Measurements from ENCODE around the gene KRT82. TPM values are rescaled to one million over a fixed set of nuclear protein-coding genes. Genes with fewer than 3 reads are reported as not detected.
A peak's percentile ranks its signal among the peaks of the same experiment; 100 is the strongest.

Gene KRT82
- total and polyA plus RNA-seq, 7 donors: not detected

- no peak for DNase-seq
- no peak for TF ChIP-seq CTCF (IDR thresholded peaks at IDR 0.05)
Observed at GRCh38 chr12:52362118-52362726, 43.9 kb downstream of the KRT82 start.

GRCh38 chr12:52361553-52361952, 44.6 kb downstream of the KRT82 start:
- Histone ChIP-seq H3K9me3 (no peaks in the 10 kb centered on the region), H3K36me3 (ENCODE audit: insufficient read depth in 1 of 2, low read depth in 1 of 2) (no peaks in the 10 kb centered on the region), H3K27ac (no peak overlapping the region), H3K4me3 (no peak overlapping the region), H3K4me1 (no peaks in the 10 kb centered on the region), H3K27me3 (ENCODE audit: insufficient read depth in 3 of 3, low read length in 2 of 3) (peaks cover 0 to 14% (median 0%) of the 10 kb centered on the region in 3 donors)
- TF ChIP-seq CTCF (IDR thresholded peaks at IDR 0.05): no peak
- ATAC-seq (no peak), DNase-seq (no peak)
- WGBS, 3 donors: 82 to 100% (median 98%) methylated on average over 1 of the region's 1 CpG
- intact Hi-C loops (cut with DNase I): no loop called here

More at GRCh38 chr12:52362118-52362726, 43.9 kb downstream of the KRT82 start:
- WGBS, 3 donors: 89 to 90% (median 90%) methylated on average over 11 of the region's 11 CpGs
- no peak for ATAC-seq
- Histone ChIP-seq H3K4me3 (no peak overlapping the region), H3K4me1 (no peaks in the 10 kb centered on the region), H3K27ac (no peak overlapping the region), H3K27me3 (ENCODE audit: insufficient read depth in 3 of 3, low read length in 2 of 3) (peaks cover 0 to 9% (median 0%) of the 10 kb centered on the region in 3 donors), H3K9me3 (no peaks in the 10 kb centered on the region), H3K36me3 (ENCODE audit: insufficient read depth in 1 of 2, low read depth in 1 of 2) (no peaks in the 10 kb centered on the region)
- intact Hi-C loops (cut with DNase I): no loop called here

GRCh38 chr12:52360663-52361271, 45.4 kb downstream of the KRT82 start:
- ATAC-seq (peak in 1 of 4 donors; percentile 37), DNase-seq (no peak)
- peaks cover 0 to 21% (median 2%) of the 10 kb centered on the region in 3 donors for H3K27me3 ChIP-seq (ENCODE audit: insufficient read depth in 3 of 3, low read length in 2 of 3)
- no peak overlapping the region for H3K4me3 ChIP-seq
- no peak for TF ChIP-seq CTCF (IDR thresholded peaks at IDR 0.05)
- H3K4me1 ChIP-seq: no peaks in the 10 kb centered on the region
- no peaks in the 10 kb centered on the region for H3K36me3 ChIP-seq (ENCODE audit: insufficient read depth in 1 of 2, low read depth in 1 of 2)
- H3K9me3 ChIP-seq: no peaks in the 10 kb centered on the region
- intact Hi-C loops (cut with DNase I): no loop called here
- WGBS, 3 donors: 34 to 57% (median 45%) methylated on average over 13 of the region's 13 CpGs
- H3K27ac ChIP-seq: no peak overlapping the region

- Histone ChIP-seq H3K4me3 (no peak overlapping the region), H3K9me3 (no peaks in the 10 kb centered on the region), H3K36me3 (ENCODE audit: insufficient read depth in 1 of 2, low read depth in 1 of 2) (no peaks in the 10 kb centered on the region), H3K27ac (no peak overlapping the region), H3K4me1 (no peaks in the 10 kb centered on the region), H3K27me3 (ENCODE audit: insufficient read depth in 3 of 3, low read length in 2 of 3) (peaks cover 0 to 27% (median 4%) of the 10 kb centered on the region in 3 donors)
- WGBS, 3 donors: 71 to 76% (median 75%) methylated on average over 7 of the region's 7 CpGs
- TF ChIP-seq CTCF (IDR thresholded peaks at IDR 0.05): no peak
- ATAC-seq (no peak), DNase-seq (no peak)
- intact Hi-C loops (cut with DNase I): no loop called here
Observed at GRCh38 chr12:52360106-52360662, 46.0 kb downstream of the KRT82 start.
